OCI-LY7 (cell line): Measurements from ENCODE around the gene CXCL12. TPM values are rescaled to one million over a fixed set of nuclear protein-coding genes. Genes with fewer than 3 reads are reported as not detected.

Experiments
- BruUV-seq: library from RNA; stranded (reverse); fragments of 400-500 nt; replicated peaks from 2 replicates; lab custom pipeline; 2021; lab: Mats Ljungman, UMichigan
- CTCF ChIA-PET: fragments of 300-600 bp; sonication (Branson Sonifier 250); formaldehyde crosslinking; loops from one replicate; lab custom pipeline; 2022; ENCODE audit warnings: antibody characterized with exemption; ENCODE audit not compliant: unreplicated experiment; lab: Charles Lee
- POLR2A ChIA-PET: fragments of 300-600 bp; sonication (Branson Sonifier 250); formaldehyde crosslinking; loops from one replicate; lab custom pipeline; 2022; ENCODE audit warnings: antibody characterized with exemption; lab: Charles Lee
- DNase-seq: peaks from one replicate; pipeline ENCODE4 v3.0.0-alpha.2; 2015; ENCODE audit warnings: low spot score
- H2AFZ ChIP-seq: fragments of 200-600 bp; sonication (generic), shearing (Covaris generic); 2 replicates; pipeline ENCODE4 v1.6.1; 2014; ENCODE audit warnings: mild to moderate bottlenecking, antibody characterized with exemption, low read length, moderate library complexity
- H3K27ac ChIP-seq: fragments of 200-600 bp; sonication (generic); 2 replicates; pipeline ENCODE4 v1.5.1; 2014; ENCODE audit warnings: mixed run types, low read depth, mild to moderate bottlenecking, moderate library complexity, low read length, inconsistent platforms; ENCODE audit not compliant: poor library complexity, severe bottlenecking
- H3K36me3 ChIP-seq: fragments of 200-600 bp; sonication (generic); 2 replicates; pipeline ENCODE4 v1.6.1; 2014; ENCODE audit warnings: mild to moderate bottlenecking, antibody characterized with exemption, low read length, moderate library complexity, mixed read lengths; ENCODE audit not compliant: insufficient read depth
- H3K4me1 ChIP-seq: fragments of 200-600 bp; sonication (generic); 2 replicates; pipeline ENCODE4 v1.5.1; 2014; ENCODE audit warnings: mild to moderate bottlenecking, low read length; ENCODE audit not compliant: insufficient read depth, poor library complexity, severe bottlenecking
- H3K4me2 ChIP-seq: fragments of 200-600 bp; sonication (generic); 2 replicates; pipeline ENCODE4 v1.6.1; 2014; ENCODE audit warnings: mild to moderate bottlenecking, low read length
- H3K4me3 ChIP-seq: fragments of 200-600 bp; sonication (generic); 2 replicates; pipeline ENCODE4 v1.5.1; 2014; ENCODE audit warnings: mild to moderate bottlenecking, low read depth, low read length; ENCODE audit not compliant: poor library complexity, severe bottlenecking
- H3K79me2 ChIP-seq: fragments of 200-600 bp; sonication (generic); 2 replicates; pipeline ENCODE4 v1.6.1; 2016; ENCODE audit warnings: low read depth, mild to moderate bottlenecking, low read length, moderate library complexity, mixed read lengths; ENCODE audit not compliant: insufficient read depth
- H3K9me2 ChIP-seq: fragments of 200-600 bp; sonication (generic); 2 replicates; pipeline ENCODE4 v1.6.1; 2016; ENCODE audit warnings: mild to moderate bottlenecking, low read length, mixed read lengths; ENCODE audit not compliant: insufficient read depth
- H3K9me3 ChIP-seq: fragments of 200-600 bp; sonication (generic); 2 replicates; pipeline ENCODE4 v1.6.1; 2014; ENCODE audit warnings: mild to moderate bottlenecking, mixed run types, low read length, mixed read lengths
- H4K20me1 ChIP-seq: fragments of 200-600 bp; sonication (generic); 2 replicates; pipeline ENCODE4 v1.6.1; 2014; ENCODE audit warnings: mild to moderate bottlenecking, antibody characterized with exemption, low read length, moderate library complexity, mixed read lengths; ENCODE audit not compliant: insufficient read depth
- CTCF ChIP-seq: fragments of 200-600 bp; sonication (generic); conservative IDR thresholded peaks from 2 replicates; pipeline ENCODE4 v1.5.1; 2014; ENCODE audit warnings: mild to moderate bottlenecking, antibody characterized with exemption, low read length, moderate library complexity, mixed read lengths
- EZH2phosphoT487 ChIP-seq: fragments of 200-600 bp; sonication (generic); IDR thresholded peaks from 2 replicates; pipeline ENCODE4 v1.6.1; 2018; ENCODE audit warnings: low read depth, borderline replicate concordance, mild to moderate bottlenecking, mixed run types, antibody characterized with exemption, low read length, moderate library complexity, mixed read lengths
- intact Hi-C: fragments of 100-400 bp; cut with micrococcal nuclease; formaldehyde crosslinking; loops from one replicate; pipeline ENCODE4 v1.10.0; 2022; ENCODE audit not compliant: unreplicated experiment
- total RNA-seq, 2 experiments: library from RNA; depleted of rRNA in 1 of 2; stranded (reverse); fragments of >200 nt in 1 of 2; shearing (Covaris generic) in 1 of 2; gene quantifications; 2 replicates each; pipeline ENCODE4 v1.2.3, GENCODE V29; 2014 to 2022

Gene CXCL12
- total RNA-seq, 2 experiments from 2014 or later, result not detected

- H3K4me2 ChIP-seq, result no peak overlapping the region
- TF ChIP-seq CTCF (no peak), EZH2phosphoT487 (no peak)
- DNase-seq, result no peak
- H2AFZ ChIP-seq, result no peak overlapping the region
- BruUV-seq, result no TSS peak
- H3K27ac ChIP-seq, result no peak overlapping the region
- no peaks in the 10 kb centered on the region for H3K36me3 ChIP-seq
- H3K9me2 ChIP-seq, result no peaks in the 10 kb centered on the region
- H3K4me3 ChIP-seq, result no peak overlapping the region
- intact Hi-C loops, result no loop called here
- no peaks in the 10 kb centered on the region for H3K9me3 ChIP-seq
- H3K79me2 ChIP-seq, result no peaks in the 10 kb centered on the region
- H4K20me1 ChIP-seq, result no peaks in the 10 kb centered on the region
- ChIA-PET CTCF (no interaction called here), POLR2A (interaction anchor here (0.5 kb wide), 1 partner anchor 965 kb away, joined by 3 read pairs; no protein-coding TSS in a partner anchor)
- H3K4me1 ChIP-seq, result no peaks in the 10 kb centered on the region
These were observed 15.6 kb downstream of the CXCL12 start for GRCh38 chr10:44369296-44369695.

- no peaks in the 10 kb centered on the region for H3K79me2 ChIP-seq
- no peaks in the 10 kb centered on the region for H4K20me1 ChIP-seq
- BruUV-seq, result no TSS peak
- no peak overlapping the region for H3K4me3 ChIP-seq
- CTCF ChIA-PET, result no interaction called here
- H3K36me3 ChIP-seq, result no peaks in the 10 kb centered on the region
- H3K9me2 ChIP-seq, result no peaks in the 10 kb centered on the region
- no peak overlapping the region for H2AFZ ChIP-seq
- H3K4me1 ChIP-seq, result no peaks in the 10 kb centered on the region
- intact Hi-C loops, result no loop called here
- DNase-seq, result no peak
- H3K4me2 ChIP-seq, result no peak overlapping the region
- H3K27ac ChIP-seq, result no peak overlapping the region
- no peak for TF ChIP-seq EZH2phosphoT487
- TF ChIP-seq CTCF, result no peak
- H3K9me3 ChIP-seq, result no peaks in the 10 kb centered on the region
- POLR2A ChIA-PET, result interaction anchor here (0.5 kb wide), 1 partner anchor 964 kb away, joined by 3 read pairs; no protein-coding TSS in a partner anchor
These were observed 16.3 kb downstream of the CXCL12 start for GRCh38 chr10:44368637-44369036.

GRCh38 chr10:44366941-44367630 is 17.8 kb downstream of the CXCL12 start:
- Histone ChIP-seq H3K9me2 (no peaks in the 10 kb centered on the region), H3K4me3 (no peak overlapping the region), H3K4me1 (no peaks in the 10 kb centered on the region), H3K27ac (no peak overlapping the region), H3K4me2 (no peak overlapping the region), H2AFZ (no peak overlapping the region), H3K9me3 (no peaks in the 10 kb centered on the region), H3K79me2 (no peaks in the 10 kb centered on the region), H3K36me3 (no peaks in the 10 kb centered on the region), H4K20me1 (no peaks in the 10 kb centered on the region)
- ChIA-PET POLR2A (no interaction called here), CTCF (no interaction called here)
- BruUV-seq, result no TSS peak
- TF ChIP-seq CTCF (no peak), EZH2phosphoT487 (no peak)
- intact Hi-C loops, result no loop called here
- DNase-seq, result no peak
